ENCODE measurements around the gene HECA.

Gene HECA

GRCh38 chr6:139148557-139149235 is 13.8 kb downstream of the HECA start:
- DNase-seq (ENCODE audit: low spot score), result no peak
- TF ChIP-seq, protein P1, sequence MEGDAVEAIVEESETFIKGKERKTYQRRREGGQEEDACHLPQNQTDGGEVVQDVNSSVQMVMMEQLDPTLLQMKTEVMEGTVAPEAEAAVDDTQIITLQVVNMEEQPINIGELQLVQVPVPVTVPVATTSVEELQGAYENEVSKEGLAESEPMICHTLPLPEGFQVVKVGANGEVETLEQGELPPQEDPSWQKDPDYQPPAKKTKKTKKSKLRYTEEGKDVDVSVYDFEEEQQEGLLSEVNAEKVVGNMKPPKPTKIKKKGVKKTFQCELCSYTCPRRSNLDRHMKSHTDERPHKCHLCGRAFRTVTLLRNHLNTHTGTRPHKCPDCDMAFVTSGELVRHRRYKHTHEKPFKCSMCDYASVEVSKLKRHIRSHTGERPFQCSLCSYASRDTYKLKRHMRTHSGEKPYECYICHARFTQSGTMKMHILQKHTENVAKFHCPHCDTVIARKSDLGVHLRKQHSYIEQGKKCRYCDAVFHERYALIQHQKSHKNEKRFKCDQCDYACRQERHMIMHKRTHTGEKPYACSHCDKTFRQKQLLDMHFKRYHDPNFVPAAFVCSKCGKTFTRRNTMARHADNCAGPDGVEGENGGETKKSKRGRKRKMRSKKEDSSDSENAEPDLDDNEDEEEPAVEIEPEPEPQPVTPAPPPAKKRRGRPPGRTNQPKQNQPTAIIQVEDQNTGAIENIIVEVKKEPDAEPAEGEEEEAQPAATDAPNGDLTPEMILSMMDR (IDR thresholded peaks at IDR 0.05; ENCODE audit: extremely low read depth, missing control alignments), result no peak

DNA sequence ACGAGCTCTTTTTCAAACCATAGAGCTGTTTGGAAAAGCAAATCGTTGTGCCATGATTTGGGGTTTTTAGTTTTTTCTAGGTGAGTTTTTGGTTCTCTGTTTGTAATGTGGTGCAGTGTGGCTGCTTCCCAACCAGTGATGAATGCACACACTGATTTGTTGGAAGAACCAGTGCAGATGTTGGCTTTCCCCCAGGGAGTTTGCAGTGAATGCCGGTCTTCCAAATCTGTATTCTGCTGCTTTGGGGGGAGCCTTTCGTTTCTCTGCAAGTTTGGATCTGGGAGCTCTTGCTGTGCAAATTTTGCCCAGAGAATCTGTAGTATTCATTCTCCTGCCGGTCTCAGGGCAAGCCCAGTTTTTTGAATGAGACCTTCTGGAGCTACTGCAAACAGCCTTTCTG is 14.5 kb downstream of the HECA start:
- TF ChIP-seq, protein P1 (IDR thresholded peaks at IDR 0.05; ENCODE audit: extremely low read depth, missing control alignments), result no peak

DNA sequence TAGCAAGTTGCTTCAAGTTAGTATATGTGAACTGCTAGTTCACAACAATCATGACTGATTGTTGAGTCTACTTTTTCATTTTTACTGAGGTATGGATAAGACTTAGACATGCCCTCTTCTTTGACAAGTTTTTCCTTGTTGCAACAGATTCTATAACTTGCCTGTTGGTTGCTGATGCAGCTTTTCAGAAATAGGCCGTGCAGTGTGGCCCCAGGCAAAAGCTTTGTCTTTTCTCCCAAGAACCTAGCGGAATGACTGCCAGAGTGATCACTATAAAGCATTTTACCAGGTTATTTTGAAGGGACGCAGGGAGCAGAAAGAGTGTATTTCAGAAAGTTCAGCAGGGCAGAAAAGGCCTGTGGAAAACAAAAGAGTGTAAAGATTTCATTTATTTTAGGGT is 16.0 kb downstream of the HECA start:
- DNase-seq (ENCODE audit: low spot score), result no peak
- TF ChIP-seq, protein P1 (IDR thresholded peaks at IDR 0.05; ENCODE audit: extremely low read depth, missing control alignments), result no peak

More for the DNA sequence above, 14.5 kb downstream of the HECA start:
- no peak for DNase-seq (ENCODE audit: low spot score)

DNA sequence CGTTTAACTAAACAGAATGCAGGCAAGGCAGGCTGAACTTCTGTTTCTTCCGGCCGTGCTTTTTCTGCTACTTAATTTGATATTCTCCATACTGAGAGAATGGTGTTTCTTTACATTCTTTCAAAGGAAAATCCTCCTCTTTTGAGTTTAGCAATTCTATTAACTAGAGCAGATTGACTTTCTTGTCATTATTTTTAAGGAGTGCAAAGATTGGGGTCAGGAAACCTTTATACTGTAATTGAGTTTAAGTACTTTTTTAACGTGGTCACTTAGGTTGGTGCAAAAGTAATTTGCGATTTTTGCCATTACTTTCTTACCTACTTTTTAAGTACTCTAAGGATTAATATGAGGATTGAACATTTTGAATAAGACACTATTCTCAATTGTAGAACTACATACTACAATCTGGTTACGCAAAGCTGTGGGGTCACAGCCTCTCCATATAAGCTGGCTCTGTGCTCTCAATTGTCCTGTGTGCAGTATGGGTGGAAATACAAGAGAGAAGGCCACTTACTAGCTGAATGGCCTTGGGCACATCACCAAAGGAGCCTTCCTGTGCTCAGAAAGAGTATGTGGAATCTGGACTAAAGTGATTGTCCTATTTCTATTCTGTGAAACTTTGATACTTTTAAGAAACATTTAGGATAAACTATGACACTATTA is 16.7 kb downstream of the HECA start:
- DNase-seq (ENCODE audit: low spot score), result no peak
- TF ChIP-seq, protein P1 (IDR thresholded peaks at IDR 0.05; ENCODE audit: extremely low read depth, missing control alignments), result no peak

- TF ChIP-seq, protein P1 (IDR thresholded peaks at IDR 0.05; ENCODE audit: extremely low read depth, missing control alignments), result no peak
- no peak for DNase-seq (ENCODE audit: low spot score)
Measured at GRCh38 chr6:139152088-139152891, 17.4 kb downstream of the HECA start.

DNA sequence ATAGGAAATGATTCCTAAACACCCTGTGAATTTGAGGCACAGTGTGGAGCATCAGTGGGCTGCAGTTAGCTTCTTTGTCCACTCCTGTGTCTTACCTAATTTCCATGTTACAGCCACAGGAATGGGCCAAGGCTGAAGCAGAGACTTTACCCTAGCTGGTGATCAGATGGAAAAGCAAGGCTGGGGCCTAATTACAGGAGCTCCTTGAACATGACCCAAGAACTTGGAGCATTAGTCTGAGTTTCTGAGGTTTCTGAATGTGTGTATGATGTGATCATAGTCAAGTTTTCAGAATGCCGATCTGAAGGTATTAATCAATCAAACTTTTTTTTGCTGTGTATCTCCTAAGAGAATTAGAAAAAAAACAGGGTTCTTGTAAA is 18.0 kb downstream of the HECA start:
- TF ChIP-seq, protein P1 (IDR thresholded peaks at IDR 0.05; ENCODE audit: extremely low read depth, missing control alignments), result no peak
- no peak for DNase-seq (ENCODE audit: low spot score)

DNA sequence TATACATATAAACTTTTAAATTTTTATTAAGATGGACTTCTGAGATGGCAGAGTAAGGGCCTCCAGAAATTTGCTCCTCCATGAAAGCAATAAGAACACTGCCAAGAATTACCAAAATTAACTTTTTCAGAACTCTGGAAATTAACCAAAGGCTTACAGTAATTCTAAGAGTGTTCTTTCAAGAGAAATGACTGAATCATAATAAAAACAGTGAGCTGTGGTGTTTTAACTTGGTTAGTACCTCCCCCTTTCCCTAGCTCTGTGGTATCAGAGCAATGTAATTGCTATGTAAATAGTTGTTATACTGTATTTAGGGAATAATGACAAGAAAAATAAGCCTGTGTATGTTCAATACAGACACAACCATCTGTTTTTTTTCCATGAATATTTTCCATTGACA is 19.0 kb downstream of the HECA start:
- DNase-seq (ENCODE audit: low spot score), result no peak
- TF ChIP-seq, protein P1 (IDR thresholded peaks at IDR 0.05; ENCODE audit: extremely low read depth, missing control alignments), result no peak

Data from GM20000 (cell line).